Left lung (tissue), 10 donors: ENCODE data around the gene CDC20. TPM values are rescaled to one million over a fixed set of nuclear protein-coding genes. Genes with fewer than 3 reads are reported as not detected.
A peak's percentile ranks its signal among the peaks of the same experiment; 100 is the strongest.

Experiments
- ATAC-seq: fragments of 200-7000 bp; cut with Tn5 transposase; one replicate; pipeline ENCODE4 v1.9.1; 2020; ENCODE audit warnings: moderate library complexity
- DNase-seq, 4 donors: peaks; one replicate each; pipeline ENCODE4 v3.0.0-alpha.2; 2013 to 2020
- H3K27ac ChIP-seq, 2 donors: fragments of 200-600 bp; sonication (generic) in 1 of 2; one replicate each; pipeline versions ENCODE4 v1.5.0 to v1.8.0; 2020 to 2021
- H3K27me3 ChIP-seq, 2 donors: fragments of 200-600 bp; sonication (generic) in 1 of 2; one replicate each; pipeline versions ENCODE4 v1.5.0 to v1.8.0; 2020 to 2021
- H3K36me3 ChIP-seq, 2 donors: fragments of 200-600 bp; sonication (generic) in 1 of 2; one replicate each; pipeline versions ENCODE4 v1.5.0 to v1.8.0; 2020 to 2021
- H3K4me1 ChIP-seq, 2 donors: fragments of 200-600 bp; one replicate each; pipeline ENCODE4 v1.8.0; 2021
- H3K4me3 ChIP-seq, 2 donors: fragments of 200-600 bp; sonication (generic) in 1 of 2; one replicate each; pipeline versions ENCODE4 v1.5.0 to v1.8.0; 2020 to 2021; ENCODE audit warnings: mild to moderate bottlenecking in 1 of 2
- H3K9me3 ChIP-seq, 2 donors: fragments of 200-600 bp; sonication (generic) in 1 of 2; one replicate each; pipeline versions ENCODE4 v1.5.0 to v1.8.0; 2020 to 2021
- CTCF ChIP-seq, 2 donors: fragments of 200-600 bp; sonication (generic) in 1 of 2; IDR thresholded peaks; one replicate each; pipeline versions ENCODE4 v1.5.0 to v1.8.0; 2021; ENCODE audit warnings: antibody characterized with exemption in 2 of 2
- intact Hi-C, 2 donors: fragments of 100-400 bp; cut with DNase I; formaldehyde crosslinking; loops; one replicate each; pipeline versions ENCODE4 v1.11.2 to v1.14.2; 2022
- polyA plus RNA-seq, 6 donors: library from polyadenylated mRNA; unstranded; fragments of 120-200 nt; gene quantifications; one replicate each; pipeline ENCODE4 v1.2.1, GENCODE V29; 2013; ENCODE audit not compliant: insufficient read length in 6 of 6
- total RNA-seq, 2 donors: library from RNA; stranded (reverse); fragmentation: NEBNext Ultra II Directional; extraction: Animal tissue kit (Norgen Biotek cat#: 25700); gene quantifications; one replicate each; pipeline ENCODE4 v1.2.1, GENCODE V29; 2021
- donor health status: DM: no; HTN: yes; CAD: no.
- donor health status: DM: no; HTN: no; CAD: no.

CDC20 gene
- total and polyA plus RNA-seq, 8 donors: 7.9 to 73.7 (median 31.7) TPM

GRCh38 chr1:43387976-43388599, 29.3 kb downstream of the CDC20 start:
- intact Hi-C loops: loop anchor here in 1 of 2 donors (10.0 kb wide), 1 partner anchor 153 kb away; no protein-coding TSS in a partner anchor
- Histone ChIP-seq H3K27me3 (no peaks in the 10 kb centered on the region), H3K27ac (peak overlapping the region in 1 of 2 donors; percentile 81), H3K36me3 (peaks cover 16 to 48% of the 10 kb centered on the region in 2 donors), H3K4me3 (peak overlapping the region; percentile 78 to 89), H3K4me1 (peaks cover 14 to 37% of the 10 kb centered on the region in 2 donors), H3K9me3 (no peaks in the 10 kb centered on the region)
- TF ChIP-seq CTCF (IDR thresholded peaks at IDR 0.05): no peak
- ATAC-seq (no peak), DNase-seq (no peak)

- Histone ChIP-seq H3K27me3 (no peaks in the 10 kb centered on the region), H3K27ac (peak overlapping the region in 1 of 2 donors; percentile 81), H3K9me3 (no peaks in the 10 kb centered on the region), H3K36me3 (peaks cover 16 to 43% of the 10 kb centered on the region in 2 donors), H3K4me3 (peak overlapping the region; percentile 78 to 89), H3K4me1 (peaks cover 14 to 37% of the 10 kb centered on the region in 2 donors)
- intact Hi-C loops: loop anchor here in 1 of 2 donors (10.0 kb wide), 1 partner anchor 154 kb away; no protein-coding TSS in a partner anchor
- TF ChIP-seq CTCF (IDR thresholded peaks at IDR 0.05): no peak
- no peak for DNase-seq
- ATAC-seq: no peak
Observed at GRCh38 chr1:43388613-43389012, 29.8 kb downstream of the CDC20 start.

GRCh38 chr1:43389326-43390313, 30.8 kb downstream of the CDC20 start, which contains the start of the genes MED8 and SZT2:
Gene MED8, minus strand, starts transcription at chr1:43389800. Its CDS starts 36 bp downstream, at chr1:43389764.
Gene SZT2, plus strand, starts transcription at chr1:43389899. Its CDS starts 70 bp downstream, at chr1:43389969.
- ATAC-seq (peak; percentile 99), DNase-seq (peak; percentile 94 to 96 (median 95))
- TF ChIP-seq CTCF (IDR thresholded peaks at IDR 0.05): no peak
- peaks cover 14 to 37% of the 10 kb centered on the region in 2 donors for H3K4me1 ChIP-seq
- peaks cover 16 to 33% of the 10 kb centered on the region in 2 donors for H3K36me3 ChIP-seq
- H3K27ac ChIP-seq: peak within 1 kb of the TSS; percentile 78 to 81
- no peaks in the 10 kb centered on the region for H3K27me3 ChIP-seq
- peak within 1 kb of the TSS; percentile 78 to 89 for H3K4me3 ChIP-seq
- intact Hi-C loops: loop anchor here in 1 of 2 donors (10.0 kb wide), 1 partner anchor 155 kb away; no protein-coding TSS in a partner anchor
- no peaks in the 10 kb centered on the region for H3K9me3 ChIP-seq

- H3K36me3 ChIP-seq: peaks cover 0 to 12% of the 10 kb centered on the region in 2 donors
- H3K27ac ChIP-seq: no peak overlapping the region
- DNase-seq: no peak
- intact Hi-C loops: no loop called here
- no peaks in the 10 kb centered on the region for H3K9me3 ChIP-seq
- H3K27me3 ChIP-seq: no peaks in the 10 kb centered on the region
- ATAC-seq: no peak
- H3K4me3 ChIP-seq: no peak overlapping the region
- H3K4me1 ChIP-seq: peaks cover 14 to 28% of the 10 kb centered on the region in 2 donors
- TF ChIP-seq CTCF (IDR thresholded peaks at IDR 0.05): no peak
Observed at GRCh38 chr1:43392702-43393101, 33.9 kb downstream of the CDC20 start.
